ENCODE data around the gene NUP214. TPM values are rescaled to one million over a fixed set of nuclear protein-coding genes. Genes with fewer than 3 reads are reported as not detected.

The NUP214 gene
- polyA plus RNA-seq, 1 of the 3 experiments (the other 2 are of a cell fraction): 8.0 TPM

GRCh38 chr9:131185924-131186323, 60.5 kb downstream of the NUP214 start:
- CTCF ChIA-PET: interaction anchor here (1.2 to 1.7 kb wide), 2 partner anchors 10 to 150 kb away, joined by 4 to 17 read pairs; no protein-coding TSS in a partner anchor
- Histone ChIP-seq H3F3A (replicated peaks; ENCODE audit: insufficient read depth) (peaks cover 4% of the 10 kb centered on the region), H3K4me3 (ENCODE audit: low read depth in 2 of 2, low read length in 1 of 2) (no peak overlapping the region), H3K4me2 (no peak overlapping the region), H2AFZ (ENCODE audit: low read depth) (no peak overlapping the region), H3K27me3 (ENCODE audit: insufficient read depth) (no peaks in the 10 kb centered on the region), H3K9me2 (no peaks in the 10 kb centered on the region), H3K9ac (no peak overlapping the region), H3K9me3 (no peaks in the 10 kb centered on the region), H4K20me1 (ENCODE audit: insufficient read depth) (no peaks in the 10 kb centered on the region), H3K79me2 (ENCODE audit: insufficient read depth) (peaks cover 10% of the 10 kb centered on the region; the same call in 1 of the 2 replicates), H3K4me1 (ENCODE audit: control insufficient read depth in 1 of 2, insufficient read depth in 2 of 2, low read depth in 1 of 2, low read length in 1 of 2) (peaks cover 0 to 2% of the 10 kb centered on the region in 2 experiments; a peak in 1 of 4 replicates), H3K27ac (ENCODE audit: low read depth in 2 of 2, low read length in 1 of 2) (no peak overlapping the region), H3K36me3 (replicated peaks in 1 of 2; ENCODE audit: control insufficient read depth in 1 of 2, insufficient read depth in 2 of 2, low read length in 1 of 2) (peaks cover 52 to 68% of the 10 kb centered on the region in 2 experiments)
- TF ChIP-seq TCF12 (IDR thresholded peaks at IDR 0.05): no peak
- no peak for TF ChIP-seq TAF1 (IDR thresholded peaks at IDR 0.05; ENCODE audit: borderline replicate concordance, low read depth, low read length)
- no peak for TF ChIP-seq RXRA (IDR thresholded peaks at IDR 0.05; ENCODE audit: borderline replicate concordance, low read depth)
- no peak for TF ChIP-seq TEAD4 (IDR thresholded peaks at IDR 0.05; ENCODE audit: borderline replicate concordance, insufficient read depth)
- TF ChIP-seq SIN3A (IDR thresholded peaks at IDR 0.05; ENCODE audit: borderline replicate concordance, low read depth, low read length): no peak
- no peak for TF ChIP-seq EP300 (IDR thresholded peaks at IDR 0.05; ENCODE audit: borderline replicate concordance in 1 of 2, low read depth in 1 of 2, low read length in 1 of 2)
- no peak for TF ChIP-seq NFIC (IDR thresholded peaks at IDR 0.05; ENCODE audit: borderline replicate concordance)
- TF ChIP-seq YY1 (IDR thresholded peaks at IDR 0.05; ENCODE audit: low read depth): no peak
- TF ChIP-seq EZH2phosphoT487 (IDR thresholded peaks at IDR 0.05; ENCODE audit: borderline replicate concordance, low read depth): no peak
- no peak for TF ChIP-seq ZBTB33 (IDR thresholded peaks at IDR 0.05; ENCODE audit: borderline replicate concordance, low read depth)
- no peak for TF ChIP-seq ELF1 (IDR thresholded peaks at IDR 0.05)
- TF ChIP-seq CHD2 (IDR thresholded peaks at IDR 0.05; ENCODE audit: low read length, partially characterized antibody): no peak
- POLR2A ChIA-PET: no interaction called here
- WGBS (ENCODE audit: low lambda C conversion rate): 96% methylated on average over 3 of the region's 3 CpGs
- DNase-seq: no peak

- Histone ChIP-seq H3K4me2 (no peak overlapping the region), H3K9me2 (no peaks in the 10 kb centered on the region), H3K4me3 (ENCODE audit: low read depth in 2 of 2, low read length in 1 of 2) (no peak overlapping the region), H3K9me3 (no peaks in the 10 kb centered on the region), H4K20me1 (ENCODE audit: insufficient read depth) (no peaks in the 10 kb centered on the region), H3K36me3 (replicated peaks in 1 of 2; ENCODE audit: control insufficient read depth in 1 of 2, insufficient read depth in 2 of 2, low read length in 1 of 2) (peaks cover 57 to 68% of the 10 kb centered on the region in 2 experiments), H3K79me2 (ENCODE audit: insufficient read depth) (peaks cover 10% of the 10 kb centered on the region; the same call in 1 of the 2 replicates), H3K4me1 (ENCODE audit: control insufficient read depth in 1 of 2, insufficient read depth in 2 of 2, low read depth in 1 of 2, low read length in 1 of 2) (no peaks in the 10 kb centered on the region), H3F3A (replicated peaks; ENCODE audit: insufficient read depth) (no peaks in the 10 kb centered on the region), H2AFZ (ENCODE audit: low read depth) (no peak overlapping the region), H3K27me3 (ENCODE audit: insufficient read depth) (no peaks in the 10 kb centered on the region), H3K9ac (no peak overlapping the region), H3K27ac (ENCODE audit: low read depth in 2 of 2, low read length in 1 of 2) (no peak overlapping the region)
- ChIA-PET POLR2A (no interaction called here), CTCF (interaction anchor here (1.2 to 1.7 kb wide), 2 partner anchors 10 to 149 kb away, joined by 4 to 17 read pairs; no protein-coding TSS in a partner anchor)
- no peak for DNase-seq
- TF ChIP-seq POLR2AphosphoS5 (IDR thresholded peaks at IDR 0.05; ENCODE audit: low read depth, low read length) (no peak), TAF1 (IDR thresholded peaks at IDR 0.05; ENCODE audit: borderline replicate concordance, low read depth, low read length) (no peak), EZH2phosphoT487 (IDR thresholded peaks at IDR 0.05; ENCODE audit: borderline replicate concordance, low read depth) (no peak), ELF1 (IDR thresholded peaks at IDR 0.05) (no peak), MXI1 (IDR thresholded peaks at IDR 0.05; ENCODE audit: low read depth, low read length) (no peak), IRF3 (IDR thresholded peaks at IDR 0.05; ENCODE audit: low read depth, low read length) (no peak), RXRA (IDR thresholded peaks at IDR 0.05; ENCODE audit: borderline replicate concordance, low read depth) (no peak)
- 95% methylated on average over 4 of the region's 4 CpGs for WGBS (ENCODE audit: low lambda C conversion rate)
Measured at GRCh38 chr9:131186622-131187021, 61.2 kb downstream of the NUP214 start.

Data from SK-N-SH (cell line).